HG03175 (cell line): ENCODE data around the gene SAV1.
"Not testable (repeated sequence)": the region's sequence is repeated elsewhere in the genome, so short reads cannot be mapped to it uniquely, and the experiment has no call there.

Experiments used
- ATAC-seq: cut with Tn5 transposase; IDR thresholded peaks from one replicate; pipeline ENCODE4 v1.9.1; 2021; ENCODE audit warnings: mild to moderate bottlenecking, moderate library complexity; ENCODE audit not compliant: unreplicated experiment

SAV1 gene

GRCh38 chr14:50667996-50668825, at the start of gene SAV1:
TSS of gene SAV1 (minus strand) at chr14:50668306. CDS start at chr14:50667967, 339 bp downstream.
- ATAC-seq, result peak; percentile 69

DNA sequence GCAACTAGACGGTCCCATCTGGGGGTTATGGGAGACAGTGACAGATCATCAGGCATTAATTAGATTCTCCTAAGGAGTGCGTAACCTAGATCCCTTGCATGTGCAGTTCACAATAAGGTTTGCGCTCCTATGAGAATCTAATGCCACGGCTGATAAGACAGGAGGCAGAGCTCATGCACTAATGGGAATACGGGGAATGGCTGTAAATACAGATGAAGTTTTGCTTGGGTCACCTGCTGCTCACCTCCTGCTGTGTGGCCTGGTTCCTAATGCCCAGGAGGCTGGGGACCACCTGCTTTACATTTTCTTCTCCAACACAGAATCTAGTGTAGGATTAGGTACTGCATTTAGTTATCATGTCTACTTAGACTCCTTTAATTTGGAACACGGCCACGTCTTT, 49.7 kb upstream of the SAV1 start:
- ATAC-seq, result no peak

- ATAC-seq, result peak; percentile 46
These were observed 46.5 kb upstream of the SAV1 start for GRCh38 chr14:50714450-50715073.

DNA sequence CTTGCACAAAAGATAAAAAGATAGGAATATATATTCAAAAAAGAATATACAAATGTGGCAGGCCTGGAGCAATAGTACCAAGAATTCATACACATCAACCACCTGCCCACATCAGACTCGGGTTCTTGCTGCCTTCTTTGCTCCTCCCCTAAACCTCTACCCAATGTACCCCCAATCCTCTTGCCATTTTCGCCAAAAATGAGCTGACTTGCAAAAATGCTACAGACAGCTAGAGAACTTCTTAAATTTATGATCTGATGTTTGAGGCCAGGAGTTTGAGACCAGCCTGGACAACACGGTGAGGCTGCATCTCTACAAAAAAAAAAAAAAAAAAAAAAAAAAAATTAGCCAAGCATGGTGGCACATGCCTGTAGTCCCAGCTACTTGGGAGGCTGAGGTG, 42.9 kb upstream of the SAV1 start:
- ATAC-seq, result no peak

DNA sequence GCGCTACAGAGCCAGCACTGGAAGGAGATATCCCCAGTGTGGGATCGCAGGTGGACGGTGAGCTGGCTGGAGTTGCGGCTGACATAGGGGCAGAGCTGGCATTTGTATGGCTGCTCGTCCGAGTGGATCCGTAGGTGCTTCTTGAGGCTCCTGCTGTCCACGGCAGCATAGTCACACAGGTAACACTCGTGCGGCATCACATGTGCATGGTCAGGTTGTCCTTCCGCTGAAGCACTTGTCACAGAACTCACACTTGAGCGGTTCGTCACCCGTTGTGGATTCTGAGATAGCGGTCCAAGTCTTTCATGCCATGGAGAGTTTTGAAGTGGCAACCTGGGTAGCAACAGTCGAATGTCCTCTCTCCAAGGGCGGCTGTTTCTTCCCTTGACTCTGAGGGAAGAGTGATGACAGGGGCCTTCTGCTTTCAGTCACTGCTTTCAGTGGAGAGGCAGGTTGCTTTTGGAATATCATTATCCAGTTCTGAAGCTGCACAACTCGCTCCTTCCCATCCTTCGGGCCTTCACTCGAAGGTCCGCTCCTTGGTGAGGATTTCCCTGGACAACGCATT, 37.0 kb upstream of the SAV1 start:
- ATAC-seq, result no peak

DNA sequence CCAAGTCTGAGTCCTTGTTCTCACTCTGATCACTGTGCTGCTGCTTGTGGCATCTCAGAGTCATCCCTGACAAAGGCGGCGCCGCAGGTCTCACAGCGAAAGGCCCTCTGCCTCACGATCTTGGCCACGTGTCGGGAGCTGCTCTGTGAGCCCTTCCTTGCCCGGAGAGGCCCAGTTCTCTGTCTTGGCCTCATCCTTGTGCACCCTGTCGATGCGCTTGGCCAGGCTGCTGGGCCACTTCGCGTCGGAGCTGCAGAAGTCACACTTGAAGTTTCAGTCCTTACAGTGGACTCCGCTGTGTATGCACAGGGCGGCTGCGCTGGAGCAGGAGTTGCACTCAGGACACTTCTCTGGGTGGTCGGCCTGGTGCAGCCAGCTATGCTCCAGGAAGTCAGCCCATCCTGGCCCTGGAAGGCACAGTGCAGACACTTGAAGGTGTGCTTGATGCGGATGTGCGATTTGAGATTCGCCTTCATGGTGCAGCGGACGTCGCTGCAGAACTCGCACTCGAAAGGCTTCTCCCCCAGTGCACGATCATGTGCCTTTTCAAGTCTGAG, 36.4 kb upstream of the SAV1 start:
- no peak for ATAC-seq

DNA sequence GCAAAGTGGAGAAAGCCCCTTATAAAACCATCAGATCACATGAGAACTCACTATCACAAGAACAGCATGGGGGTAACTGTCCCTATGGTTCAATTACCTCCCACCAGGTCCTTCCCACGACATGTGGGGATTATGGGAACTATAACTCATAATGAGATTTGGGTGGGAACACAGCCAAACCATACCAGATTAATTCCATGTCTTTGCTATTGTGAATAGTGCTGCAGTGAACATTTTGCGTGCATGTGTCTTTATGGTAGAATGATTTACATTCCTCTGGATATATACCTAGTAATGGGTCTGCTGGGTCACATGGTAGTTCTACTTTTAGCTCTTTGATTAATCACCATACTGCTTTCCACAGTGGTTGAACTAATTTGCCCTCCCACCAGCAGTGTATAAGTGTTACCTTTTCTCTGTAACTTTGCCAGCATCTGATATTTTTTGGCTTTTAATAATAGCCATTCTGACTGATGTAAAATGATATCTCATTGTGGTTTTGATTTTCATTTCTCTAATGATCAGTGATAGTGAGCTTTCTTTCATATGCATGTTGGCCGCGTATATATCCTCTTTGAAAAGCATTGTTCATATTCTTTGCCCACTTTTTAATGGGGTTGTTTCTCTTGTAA, 29.7 kb upstream of the SAV1 start:
- ATAC-seq, result no peak

DNA sequence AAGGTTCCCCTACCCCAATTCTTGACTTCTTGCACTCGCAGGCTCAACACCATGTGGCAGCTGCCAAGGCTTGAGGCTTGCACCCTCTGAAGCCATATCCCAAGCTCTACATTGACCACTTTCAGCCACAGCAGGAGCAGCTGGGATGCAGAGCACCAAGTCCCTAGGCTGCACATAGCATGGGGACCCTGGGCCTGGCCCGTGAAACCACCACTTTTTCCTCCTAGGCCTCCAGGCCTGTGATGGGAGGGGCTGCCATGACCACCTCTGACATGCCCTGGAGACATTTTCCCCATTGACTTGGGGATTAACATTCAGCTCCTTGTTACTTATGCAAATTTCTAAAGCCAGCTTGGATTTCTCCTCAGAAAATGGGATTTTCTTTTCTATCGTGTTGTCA, 26.2 kb upstream of the SAV1 start:
- not testable (repeated sequence) for ATAC-seq

DNA sequence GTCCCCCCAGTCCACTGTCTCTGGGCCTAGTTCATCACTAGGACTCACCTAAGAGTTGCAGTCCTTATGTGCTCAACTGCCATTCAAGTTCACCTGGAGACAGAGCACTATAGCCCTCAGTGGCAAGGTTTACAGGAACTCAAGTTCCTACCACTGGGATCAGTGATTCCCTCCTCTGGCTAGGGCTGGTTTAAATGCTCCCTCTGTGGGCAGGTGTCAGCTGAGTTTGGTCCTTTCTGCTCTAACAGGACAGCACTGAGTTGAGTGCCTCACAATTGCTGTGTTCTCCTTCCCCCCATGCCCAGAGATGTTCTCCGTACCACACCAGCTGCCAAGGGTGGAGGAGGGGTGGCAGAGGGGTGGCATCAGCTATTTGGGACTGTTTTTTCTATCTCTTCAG, 20.8 kb upstream of the SAV1 start:
- no peak for ATAC-seq

DNA sequence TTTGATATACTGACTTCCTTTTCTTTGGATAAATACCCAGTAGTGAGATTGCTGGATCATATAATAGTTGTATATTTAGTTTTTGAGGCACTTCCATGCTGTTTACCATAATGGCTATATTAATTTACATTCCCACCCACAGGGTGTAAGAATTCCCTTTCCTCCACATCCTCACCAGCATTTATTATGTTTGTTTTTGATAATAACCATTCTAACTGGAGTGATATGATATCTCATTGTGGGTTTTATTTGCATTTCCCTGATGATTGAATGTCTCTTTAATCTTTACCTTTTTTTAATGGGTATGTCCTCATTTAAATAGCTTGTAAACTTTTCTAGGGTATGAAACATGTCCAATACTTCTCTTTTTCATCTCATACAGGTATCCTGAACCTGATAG, 11.6 kb upstream of the SAV1 start:
- no peak for ATAC-seq

GRCh38 chr14:50678163-50678562, 10.1 kb upstream of the SAV1 start:
- ATAC-seq, result no peak

GRCh38 chr14:50677527-50678063, 9.5 kb upstream of the SAV1 start:
- peak; percentile 62 for ATAC-seq

- ATAC-seq, result no peak
These were observed 8.9 kb upstream of the SAV1 start for GRCh38 chr14:50676814-50677516.

DNA sequence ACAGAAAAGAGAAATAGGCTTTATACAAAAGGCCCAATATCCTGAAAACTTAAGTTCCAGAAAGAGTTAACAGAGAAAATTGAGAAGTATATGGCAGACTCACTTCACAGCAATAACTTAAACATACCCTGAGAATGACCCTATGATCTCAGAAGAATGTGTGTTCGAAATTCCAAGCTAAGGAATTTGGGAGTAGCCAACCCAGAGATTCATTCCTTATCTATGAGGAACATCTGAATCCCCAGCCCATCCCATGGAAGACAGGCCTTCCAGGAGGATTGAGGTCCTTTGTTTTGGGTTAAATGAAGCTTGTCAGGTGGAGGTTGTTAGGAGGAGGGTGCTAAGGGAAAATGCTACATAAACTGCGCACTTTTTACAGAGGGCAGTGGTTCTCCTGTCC, 7.5 kb upstream of the SAV1 start:
- ATAC-seq, result no peak

DNA sequence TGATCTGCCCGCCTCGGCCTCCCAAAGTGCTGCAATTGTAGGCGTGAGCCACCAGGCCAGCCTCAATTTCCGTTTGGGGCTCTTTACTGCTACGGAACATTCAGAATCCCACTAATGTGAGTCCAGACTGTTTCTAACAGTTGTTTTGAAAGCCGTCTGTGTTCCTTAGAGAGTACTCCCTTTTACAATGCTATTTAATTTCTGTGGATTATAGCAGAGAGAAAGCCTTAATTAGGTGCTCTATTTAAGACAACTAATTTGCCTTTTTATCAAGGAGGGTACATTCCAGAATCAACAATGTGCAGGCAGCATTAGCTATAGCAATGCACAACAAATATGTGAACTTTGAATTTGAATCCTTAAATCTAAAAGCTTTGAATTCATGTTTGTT, 2.8 kb upstream of the SAV1 start:
- no peak for ATAC-seq

- no peak for ATAC-seq
These were observed 2.2 kb upstream of the SAV1 start for GRCh38 chr14:50670196-50670865.

DNA sequence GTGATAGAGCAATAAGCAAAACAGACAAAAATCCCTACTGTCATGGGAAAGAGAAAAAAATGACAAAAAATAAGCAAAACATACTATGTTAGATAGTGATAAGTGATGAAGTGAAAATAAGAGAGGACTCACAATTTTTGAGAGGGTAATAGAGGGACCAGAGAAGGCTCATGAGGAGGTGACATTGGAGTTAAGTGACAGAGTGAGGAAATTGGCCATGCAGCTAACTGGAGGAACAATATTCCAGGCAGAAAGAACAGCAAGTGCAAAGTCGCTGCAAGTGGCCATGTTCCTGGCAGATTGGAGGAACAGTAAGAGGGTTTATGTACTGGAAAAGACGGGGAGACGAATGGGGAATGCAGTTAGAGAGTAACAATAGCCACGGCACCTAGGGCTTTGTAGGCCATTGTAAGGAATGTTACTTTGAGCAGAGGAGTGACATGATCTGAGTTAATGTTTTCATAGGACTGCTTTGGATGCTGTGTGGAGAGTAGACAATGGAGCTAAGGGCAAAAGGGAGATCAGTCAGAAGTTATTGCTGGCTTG, 1.4 kb upstream of the SAV1 start:
- no peak for ATAC-seq

DNA sequence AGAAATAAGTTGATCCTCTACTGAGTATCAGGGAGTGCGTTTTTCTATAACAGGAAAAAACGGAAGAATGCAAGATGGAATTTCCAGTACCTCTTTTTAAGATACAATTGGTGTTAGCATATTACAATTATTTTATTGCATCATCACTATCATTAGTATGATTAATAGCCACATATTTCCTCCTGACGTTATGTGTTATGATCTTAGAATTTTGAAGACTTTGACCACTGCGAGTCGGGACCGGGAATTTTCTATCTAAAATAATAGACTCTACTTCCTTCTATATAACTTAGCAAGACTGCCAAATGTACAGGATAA, 679 bp upstream of the SAV1 start:
- no peak for ATAC-seq

DNA sequence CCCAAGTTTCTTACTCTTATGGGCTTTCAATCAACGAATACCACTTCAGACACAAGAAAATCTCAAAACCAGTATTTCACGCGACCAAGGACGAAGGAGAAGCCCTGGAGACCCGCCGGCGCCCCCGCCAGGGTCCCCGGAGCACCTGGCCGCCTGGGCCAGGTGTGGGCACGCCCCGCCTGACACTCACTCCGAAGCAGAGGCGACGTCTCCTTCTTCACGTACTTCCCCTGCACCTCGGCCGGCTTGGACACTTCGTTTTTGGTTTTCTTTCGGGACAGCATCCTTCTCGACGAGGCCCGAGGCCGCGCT, 466 bp downstream of the SAV1 start:
- peak; percentile 49 for ATAC-seq
